ENCODE results near the gene SLC15A5. TPM values are rescaled to one million over a fixed set of nuclear protein-coding genes. Genes with fewer than 3 reads are reported as not detected.

The SLC15A5 gene, protein sequence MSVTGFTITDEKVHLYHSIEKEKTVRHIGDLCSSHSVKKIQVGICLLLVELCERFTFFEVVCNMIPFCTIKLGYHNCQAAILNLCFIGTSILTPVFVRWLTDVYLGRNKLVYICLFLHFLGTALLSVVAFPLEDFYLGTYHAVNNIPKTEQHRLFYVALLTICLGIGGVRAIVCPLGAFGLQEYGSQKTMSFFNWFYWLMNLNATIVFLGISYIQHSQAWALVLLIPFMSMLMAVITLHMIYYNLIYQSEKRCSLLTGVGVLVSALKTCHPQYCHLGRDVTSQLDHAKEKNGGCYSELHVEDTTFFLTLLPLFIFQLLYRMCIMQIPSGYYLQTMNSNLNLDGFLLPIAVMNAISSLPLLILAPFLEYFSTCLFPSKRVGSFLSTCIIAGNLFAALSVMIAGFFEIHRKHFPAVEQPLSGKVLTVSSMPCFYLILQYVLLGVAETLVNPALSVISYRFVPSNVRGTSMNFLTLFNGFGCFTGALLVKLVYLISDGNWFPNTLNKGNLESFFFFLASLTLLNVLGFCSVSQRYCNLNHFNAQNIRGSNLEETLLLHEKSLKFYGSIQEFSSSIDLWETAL
- total RNA-seq, result not detected

- no peak for DNase-seq
Observed at GRCh38 chr12:16277585-16277984, at the start of gene SLC15A5. Gene SLC15A5 (minus strand): TSS chr12:16277685. CDS start chr12:16277685, 0 bp downstream.

- DNase-seq, result no peak
Observed at GRCh38 chr12:16325426-16325825, 47.9 kb upstream of the SLC15A5 start.

DNA sequence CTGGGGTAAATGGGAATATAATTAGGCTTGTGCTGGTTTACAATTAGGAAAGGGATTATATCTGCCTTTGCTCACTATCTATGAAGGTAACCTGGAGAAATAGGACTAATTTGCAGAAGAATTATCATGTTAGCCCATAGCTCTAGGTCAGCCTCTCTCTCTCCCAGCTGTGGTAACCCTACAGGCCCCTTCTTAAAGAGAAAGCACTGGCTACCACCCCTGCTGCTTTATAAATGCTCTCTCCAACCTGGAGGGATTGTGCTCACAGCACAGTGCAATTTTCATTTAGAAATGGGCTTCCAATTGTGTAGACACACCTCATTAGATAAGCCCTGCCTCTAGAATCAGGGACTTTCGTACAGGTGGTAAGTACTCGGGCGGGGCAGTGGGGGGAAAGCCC lies 47.3 kb upstream of the SLC15A5 start:
- no peak for DNase-seq

- no peak for DNase-seq
Observed at GRCh38 chr12:16324272-16324671, 46.8 kb upstream of the SLC15A5 start.

- DNase-seq, result no peak
Observed at GRCh38 chr12:16323638-16324037, 46.2 kb upstream of the SLC15A5 start.

GRCh38 chr12:16323010-16323409 lies 45.5 kb upstream of the SLC15A5 start:
- DNase-seq, result no peak

GRCh38 chr12:16310934-16311333 lies 33.4 kb upstream of the SLC15A5 start:
- DNase-seq, result no peak

DNA sequence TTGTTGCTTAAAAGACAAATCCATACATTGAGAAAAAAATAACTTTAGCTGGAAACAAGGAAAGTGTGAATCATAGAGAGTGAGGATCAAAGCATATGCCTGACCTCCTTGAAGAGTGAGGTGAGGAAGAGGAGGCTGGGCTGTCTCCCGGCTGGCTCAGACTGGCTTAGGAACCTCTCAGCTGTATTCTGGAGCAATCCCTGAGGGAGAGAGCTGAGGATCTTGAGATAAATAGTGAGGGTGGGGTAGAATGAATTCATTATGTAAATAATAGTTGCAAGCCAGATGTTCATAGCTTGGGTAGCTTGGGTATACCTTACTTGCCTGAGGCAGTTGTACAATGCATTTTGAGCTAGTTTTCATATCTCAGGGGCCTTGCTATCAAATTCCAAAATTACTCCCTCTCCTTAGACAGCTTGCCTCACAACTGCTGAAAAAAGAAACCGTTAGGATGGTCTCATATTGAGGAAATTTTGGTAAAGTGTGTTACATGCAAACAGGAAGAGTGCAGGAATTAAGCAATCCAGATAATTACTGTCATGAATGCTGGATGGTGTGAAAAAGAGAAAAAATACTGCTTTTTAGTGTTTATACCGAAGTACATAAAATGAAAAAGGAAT lies 30.5 kb upstream of the SLC15A5 start:
- DNase-seq, result no peak

DNA sequence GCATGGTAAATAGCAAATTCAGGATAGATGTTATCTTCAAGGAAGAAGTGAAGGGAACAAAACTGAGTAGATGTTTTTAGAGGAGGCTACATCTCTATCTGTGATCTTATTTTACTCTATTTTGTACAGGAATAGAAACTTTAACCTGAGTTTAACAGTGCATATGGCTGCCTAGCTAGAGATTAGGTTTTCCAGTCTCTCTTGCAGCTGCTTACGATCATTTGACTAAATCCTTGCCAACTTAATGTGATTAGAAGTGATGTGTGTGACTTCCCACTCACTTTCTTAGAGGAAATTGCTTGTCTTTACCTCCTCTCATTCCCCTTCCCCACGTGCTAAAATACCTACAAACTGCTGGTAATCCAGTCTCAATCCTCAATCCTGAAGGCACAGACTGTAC lies 26.5 kb upstream of the SLC15A5 start:
- no peak for DNase-seq

DNA sequence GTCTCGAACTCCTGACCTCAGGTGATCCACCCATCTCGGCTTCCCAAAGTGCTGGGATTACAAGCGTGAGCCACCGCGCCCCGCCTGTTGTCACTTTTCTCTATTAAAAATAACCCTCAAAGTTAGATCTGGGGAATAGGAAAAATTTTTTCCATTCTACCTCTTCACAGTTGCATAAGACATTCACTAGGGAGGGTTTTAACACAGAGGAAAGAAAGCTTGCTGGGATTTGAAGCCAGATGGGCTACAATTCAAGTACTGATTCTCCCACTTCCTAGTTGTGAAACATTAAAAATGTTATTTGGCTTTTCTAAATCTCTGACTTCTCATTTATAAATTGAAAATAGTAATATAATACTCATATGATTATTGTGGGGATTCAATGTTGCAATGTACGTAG lies 23.3 kb upstream of the SLC15A5 start:
- no peak for DNase-seq

GRCh38 chr12:16300122-16300521 lies 22.6 kb upstream of the SLC15A5 start:
- DNase-seq, result no peak

DNA sequence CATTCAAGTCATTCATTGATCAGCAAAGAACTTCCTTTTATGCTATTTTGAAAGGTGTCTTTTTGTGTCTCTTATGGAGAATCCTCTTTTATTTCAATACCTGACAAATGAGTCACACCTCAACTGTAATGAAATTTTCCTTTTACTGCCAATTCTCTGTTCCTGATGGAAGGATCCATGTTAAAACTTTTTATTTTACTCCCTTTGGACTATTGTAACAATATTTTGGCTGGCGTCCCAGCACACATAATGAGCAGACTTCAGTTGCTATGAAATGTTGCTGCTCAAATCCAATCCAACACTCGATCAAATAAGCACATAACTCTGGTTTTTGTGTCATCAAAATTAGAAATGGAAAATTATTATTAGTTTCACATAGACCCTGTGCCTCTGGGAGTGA lies 21.9 kb upstream of the SLC15A5 start:
- DNase-seq, result no peak

DNA sequence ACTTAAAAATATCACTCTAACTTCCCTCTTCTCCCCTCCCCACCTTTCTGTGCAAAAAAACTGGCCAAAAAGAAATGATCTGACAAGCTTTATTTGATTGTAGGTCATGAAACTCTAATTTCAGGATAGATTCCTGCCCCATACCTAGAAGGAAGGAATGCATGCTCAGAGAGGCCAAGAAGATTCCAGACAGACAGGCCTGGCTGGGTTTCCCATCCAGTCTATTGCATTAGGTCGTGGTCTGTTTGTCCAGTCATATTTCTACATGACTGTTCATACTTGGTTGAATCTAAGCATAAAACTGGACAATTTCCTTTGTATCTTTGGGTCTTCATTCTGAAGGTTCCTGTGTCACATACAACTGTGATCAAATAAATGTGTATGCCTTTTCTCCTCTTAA lies 20.0 kb upstream of the SLC15A5 start:
- DNase-seq, result no peak

DNA sequence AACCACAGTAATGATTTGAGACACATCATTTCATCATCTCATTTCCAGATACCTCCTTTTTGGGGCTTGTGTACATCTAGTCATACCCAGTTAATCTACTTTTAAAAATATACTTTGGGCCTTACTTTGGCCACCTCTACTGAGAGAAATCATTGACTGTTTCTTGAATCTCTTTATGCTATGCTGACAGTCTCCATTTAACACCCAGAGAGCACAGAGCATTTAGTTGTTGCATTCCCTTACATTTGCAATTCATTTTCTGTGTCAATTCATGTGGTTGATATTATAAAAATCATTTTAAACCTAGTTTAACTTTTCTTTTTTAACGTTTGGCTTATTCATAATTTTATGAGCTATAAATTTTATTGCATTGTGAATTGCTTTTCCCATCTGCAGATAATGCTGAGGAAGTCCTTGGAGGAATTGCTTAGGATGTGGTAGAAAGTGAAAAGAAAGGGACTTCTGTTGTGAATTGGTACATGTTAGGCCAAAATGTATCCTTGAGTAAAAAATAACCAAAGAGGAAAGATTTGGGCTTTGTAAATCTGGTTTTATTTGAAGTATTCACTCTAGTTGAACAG lies 17.0 kb upstream of the SLC15A5 start:
- DNase-seq, result no peak

DNA sequence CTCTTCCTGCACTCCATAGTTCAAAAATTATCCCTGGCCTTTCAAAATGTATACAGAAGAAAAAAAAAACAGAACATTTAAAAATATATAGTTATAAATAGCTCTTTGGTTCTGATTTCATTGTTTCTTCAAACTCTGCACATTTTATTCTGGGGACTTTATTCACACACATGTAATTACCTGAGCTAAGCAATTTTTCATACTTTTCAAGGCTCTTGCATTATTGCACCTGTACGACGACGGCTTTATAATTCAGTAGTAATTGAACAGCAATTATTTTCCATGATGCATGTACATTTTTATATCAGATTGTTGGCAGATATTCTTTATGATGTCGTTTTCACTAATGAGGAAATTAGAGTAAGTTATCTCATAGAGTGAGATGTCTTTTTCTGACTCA lies 13.5 kb upstream of the SLC15A5 start:
- no peak for DNase-seq

DNA sequence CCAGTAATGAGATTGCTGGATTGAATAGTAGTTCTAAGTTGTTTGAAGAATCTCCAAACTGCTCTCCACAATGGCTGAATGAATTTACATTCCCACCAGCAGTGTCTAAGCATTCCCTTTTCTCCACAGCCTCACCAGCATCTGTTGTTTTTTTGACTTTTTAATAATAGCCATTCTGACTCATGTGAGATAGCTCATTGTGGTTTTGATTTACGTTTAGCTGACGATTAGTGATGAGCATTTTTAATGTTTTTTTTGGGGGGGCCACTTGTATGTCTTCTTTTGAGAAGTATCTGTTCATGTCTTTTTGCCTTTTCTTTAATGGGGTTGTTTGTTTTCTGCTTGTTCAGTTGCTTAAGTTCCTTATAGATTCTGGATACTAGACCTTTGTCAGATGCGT lies 8.1 kb upstream of the SLC15A5 start:
- DNase-seq, result no peak

DNA sequence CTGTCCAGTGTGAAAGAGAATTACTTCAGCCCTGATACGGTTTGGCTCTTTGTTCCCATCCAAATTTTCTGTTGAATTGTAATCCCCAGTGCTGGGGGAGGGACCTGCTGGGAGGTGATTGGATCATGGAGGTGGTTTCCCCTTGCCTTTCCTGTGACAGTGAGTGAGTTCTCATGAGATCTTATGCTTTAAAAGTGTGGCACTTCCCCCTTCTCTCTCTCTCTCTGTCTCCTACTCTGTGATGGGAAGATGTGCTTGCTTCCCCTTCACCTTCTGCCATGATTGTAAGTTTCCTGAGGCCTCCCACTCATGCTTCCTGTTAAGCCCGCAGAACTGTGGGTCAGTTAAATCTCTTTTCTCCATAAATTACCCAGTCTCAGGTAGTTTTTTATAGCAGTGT lies 5.5 kb upstream of the SLC15A5 start:
- DNase-seq, result no peak

DNA sequence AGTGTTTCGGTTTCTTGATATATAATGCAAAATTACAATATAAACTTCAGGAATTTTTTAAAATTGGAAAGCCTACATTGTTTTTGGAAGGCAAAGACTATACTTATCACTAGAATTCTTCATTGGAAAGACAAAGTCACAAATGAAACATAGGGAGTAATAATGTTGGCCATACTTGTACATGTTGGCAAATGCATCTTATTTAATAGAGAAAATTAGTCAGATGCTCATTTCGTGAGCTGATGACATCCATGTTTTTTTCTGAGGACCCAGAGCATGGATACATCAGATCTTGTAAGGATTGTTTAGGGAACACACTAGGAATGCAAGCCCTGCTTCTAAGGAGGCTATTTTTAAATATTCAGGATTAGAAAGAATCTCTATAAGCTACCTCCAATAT lies 4.6 kb upstream of the SLC15A5 start:
- no peak for DNase-seq

GRCh38 chr12:16281157-16281556 lies 3.7 kb upstream of the SLC15A5 start:
- DNase-seq, result no peak

DNA sequence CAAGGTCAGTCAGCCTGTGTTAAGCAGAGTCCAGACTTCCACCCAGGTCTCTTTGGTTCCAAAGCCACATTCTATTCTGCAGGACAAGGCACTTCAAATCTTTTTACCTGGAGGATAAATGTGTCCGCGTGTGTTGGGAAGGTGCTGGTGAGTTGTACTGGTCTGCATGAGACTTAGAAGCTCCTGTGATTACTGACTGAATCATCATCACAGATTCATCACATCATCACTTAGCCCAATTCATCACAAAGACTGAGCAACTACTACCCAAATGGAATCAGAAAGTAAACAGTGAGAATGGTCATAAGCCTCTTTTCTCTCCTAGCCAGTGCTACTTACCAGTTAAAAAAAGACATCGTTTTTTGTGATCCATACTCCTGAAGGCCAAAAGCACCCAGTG lies 5.3 kb downstream of the SLC15A5 start:
- no peak for DNase-seq

GRCh38 chr12:16271062-16271461 lies 6.4 kb downstream of the SLC15A5 start:
- no peak for DNase-seq

- DNase-seq, result no peak
Observed at GRCh38 chr12:16269946-16270345, 7.5 kb downstream of the SLC15A5 start.

DNA sequence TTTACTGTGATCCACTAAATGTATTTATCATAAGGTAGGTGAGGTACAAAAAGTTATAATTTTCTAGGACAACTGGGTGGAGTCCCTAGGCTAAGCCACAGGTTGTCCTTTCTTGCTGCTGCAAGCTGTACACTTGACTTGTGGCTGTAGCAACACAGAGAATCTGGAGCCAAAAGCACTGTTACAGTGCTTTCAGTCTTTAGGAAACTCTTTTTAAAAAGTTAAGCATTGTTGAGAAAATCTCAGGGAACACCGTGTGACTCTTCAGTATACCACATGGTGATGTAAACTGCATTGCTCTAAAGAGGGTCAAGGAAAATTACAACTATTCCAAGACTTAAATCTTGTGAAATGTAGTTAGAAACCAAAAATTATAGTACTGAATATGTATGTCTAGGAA lies 11.4 kb downstream of the SLC15A5 start:
- no peak for DNase-seq

GRCh38 chr12:16261944-16262475 lies 15.5 kb downstream of the SLC15A5 start:
- DNase-seq, result no peak
